ENCODE data around the gene UBE2L6.

UBE2L6 gene

GRCh38 chr11:57513911-57514537, 53.4 kb downstream of the UBE2L6 start:
- no peak for TF ChIP-seq JUND (IDR thresholded peaks at IDR 0.05; ENCODE audit: low read depth)
- no peak for DNase-seq (ENCODE audit: low read depth in 1 of 2, low spot score in 1 of 2)
- in situ Hi-C loops (cut with HindIII; ENCODE audit: low pct_unique_long_range_greater_than_20kb, low sequenced_read_pairs): no loop called here

- DNase-seq (ENCODE audit: low read depth in 1 of 2, low spot score in 1 of 2): no peak
- in situ Hi-C loops (cut with HindIII; ENCODE audit: low pct_unique_long_range_greater_than_20kb, low sequenced_read_pairs): no loop called here
- TF ChIP-seq JUND (IDR thresholded peaks at IDR 0.05; ENCODE audit: low read depth): no peak
Measured at GRCh38 chr11:57513452-57513795, 54.0 kb downstream of the UBE2L6 start.

GRCh38 chr11:57512646-57513451, 54.6 kb downstream of the UBE2L6 start:
- DNase-seq (ENCODE audit: low read depth in 1 of 2, low spot score in 1 of 2): no peak
- in situ Hi-C loops (cut with HindIII; ENCODE audit: low pct_unique_long_range_greater_than_20kb, low sequenced_read_pairs): no loop called here
- TF ChIP-seq JUND (IDR thresholded peaks at IDR 0.05; ENCODE audit: low read depth): no peak

- in situ Hi-C loops (cut with HindIII; ENCODE audit: low pct_unique_long_range_greater_than_20kb, low sequenced_read_pairs): no loop called here
- DNase-seq (ENCODE audit: low read depth in 1 of 2, low spot score in 1 of 2): no peak
- TF ChIP-seq JUND (IDR thresholded peaks at IDR 0.05; ENCODE audit: low read depth): no peak
Measured at GRCh38 chr11:57511741-57512430, 55.6 kb downstream of the UBE2L6 start.

- DNase-seq (ENCODE audit: low read depth in 1 of 2, low spot score in 1 of 2): no peak
- in situ Hi-C loops (cut with HindIII; ENCODE audit: low pct_unique_long_range_greater_than_20kb, low sequenced_read_pairs): no loop called here
- TF ChIP-seq JUND (IDR thresholded peaks at IDR 0.05; ENCODE audit: low read depth): no peak
Measured at GRCh38 chr11:57508341-57509170, 58.9 kb downstream of the UBE2L6 start.

- DNase-seq (ENCODE audit: low read depth in 1 of 2, low spot score in 1 of 2): no peak
- TF ChIP-seq JUND (IDR thresholded peaks at IDR 0.05; ENCODE audit: low read depth): no peak
- in situ Hi-C loops (cut with HindIII; ENCODE audit: low pct_unique_long_range_greater_than_20kb, low sequenced_read_pairs): no loop called here
Measured at GRCh38 chr11:57506522-57506921, 61.0 kb downstream of the UBE2L6 start.

GRCh38 chr11:57504511-57504910, 63.0 kb downstream of the UBE2L6 start:
- in situ Hi-C loops (cut with HindIII; ENCODE audit: low pct_unique_long_range_greater_than_20kb, low sequenced_read_pairs): no loop called here
- TF ChIP-seq JUND (IDR thresholded peaks at IDR 0.05; ENCODE audit: low read depth): no peak
- DNase-seq (ENCODE audit: low read depth in 1 of 2, low spot score in 1 of 2): no peak

- no peak for TF ChIP-seq JUND (IDR thresholded peaks at IDR 0.05; ENCODE audit: low read depth)
Measured at GRCh38 chr11:57502870-57503269, 64.6 kb downstream of the UBE2L6 start.

GRCh38 chr11:57502376-57502775, 65.1 kb downstream of the UBE2L6 start:
- TF ChIP-seq JUND (IDR thresholded peaks at IDR 0.05; ENCODE audit: low read depth): no peak
- DNase-seq (ENCODE audit: low read depth in 1 of 2, low spot score in 1 of 2): no peak
- in situ Hi-C loops (cut with HindIII; ENCODE audit: low pct_unique_long_range_greater_than_20kb, low sequenced_read_pairs): no loop called here

More at GRCh38 chr11:57502870-57503269, 64.6 kb downstream of the UBE2L6 start:
- DNase-seq (ENCODE audit: low read depth in 1 of 2, low spot score in 1 of 2): no peak
- in situ Hi-C loops (cut with HindIII; ENCODE audit: low pct_unique_long_range_greater_than_20kb, low sequenced_read_pairs): no loop called here

- no peak for TF ChIP-seq JUND (IDR thresholded peaks at IDR 0.05; ENCODE audit: low read depth)
- in situ Hi-C loops (cut with HindIII; ENCODE audit: low pct_unique_long_range_greater_than_20kb, low sequenced_read_pairs): no loop called here
- DNase-seq (ENCODE audit: low read depth in 1 of 2, low spot score in 1 of 2): no peak
Measured at GRCh38 chr11:57501953-57502352, 65.5 kb downstream of the UBE2L6 start.
